ENCODE measurements around the gene AKR1C2.

DNA sequence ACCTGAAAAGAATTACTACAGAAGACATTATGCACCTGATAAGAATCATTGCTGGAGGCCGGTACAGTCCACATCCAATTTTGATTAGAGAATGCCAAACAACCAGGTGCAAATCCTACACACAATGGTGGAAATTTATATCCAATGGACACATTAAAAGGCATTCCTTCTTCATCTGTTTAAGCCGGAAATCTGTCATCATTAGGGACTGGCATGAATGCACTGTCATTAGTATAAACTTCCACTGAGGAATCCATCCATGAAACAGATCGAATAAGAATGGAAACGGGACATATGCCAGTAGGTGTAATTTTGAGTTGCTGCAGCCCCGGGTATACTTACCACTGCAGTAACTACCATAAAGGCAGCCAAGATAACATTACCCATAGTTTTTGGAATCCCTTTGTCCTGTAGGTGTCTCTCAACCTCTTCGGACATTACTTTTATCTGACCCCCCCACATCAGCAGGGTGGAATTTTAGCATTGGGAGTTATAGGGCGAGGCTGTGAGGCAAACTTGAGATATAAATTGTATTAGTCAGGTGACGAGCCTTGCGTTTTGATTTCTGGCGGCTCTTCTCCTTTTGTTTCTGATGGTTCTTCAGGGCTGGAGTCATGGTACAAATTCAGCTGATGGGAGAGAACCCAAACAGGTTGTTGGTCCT is 36.5 kb upstream of the AKR1C2 start:
- TF ChIP-seq, protein P1, sequence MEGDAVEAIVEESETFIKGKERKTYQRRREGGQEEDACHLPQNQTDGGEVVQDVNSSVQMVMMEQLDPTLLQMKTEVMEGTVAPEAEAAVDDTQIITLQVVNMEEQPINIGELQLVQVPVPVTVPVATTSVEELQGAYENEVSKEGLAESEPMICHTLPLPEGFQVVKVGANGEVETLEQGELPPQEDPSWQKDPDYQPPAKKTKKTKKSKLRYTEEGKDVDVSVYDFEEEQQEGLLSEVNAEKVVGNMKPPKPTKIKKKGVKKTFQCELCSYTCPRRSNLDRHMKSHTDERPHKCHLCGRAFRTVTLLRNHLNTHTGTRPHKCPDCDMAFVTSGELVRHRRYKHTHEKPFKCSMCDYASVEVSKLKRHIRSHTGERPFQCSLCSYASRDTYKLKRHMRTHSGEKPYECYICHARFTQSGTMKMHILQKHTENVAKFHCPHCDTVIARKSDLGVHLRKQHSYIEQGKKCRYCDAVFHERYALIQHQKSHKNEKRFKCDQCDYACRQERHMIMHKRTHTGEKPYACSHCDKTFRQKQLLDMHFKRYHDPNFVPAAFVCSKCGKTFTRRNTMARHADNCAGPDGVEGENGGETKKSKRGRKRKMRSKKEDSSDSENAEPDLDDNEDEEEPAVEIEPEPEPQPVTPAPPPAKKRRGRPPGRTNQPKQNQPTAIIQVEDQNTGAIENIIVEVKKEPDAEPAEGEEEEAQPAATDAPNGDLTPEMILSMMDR (conservative IDR thresholded peaks at IDR 0.05; ENCODE audit: low read depth, low read length), result peak; percentile 37; the same call in 1 of the 2 replicates
- no peak for TF ChIP-seq EZH2 (IDR thresholded peaks at IDR 0.05; ENCODE audit: borderline replicate concordance, low read depth, low read length, poor library complexity, severe bottlenecking)
